ENCODE measurements around the gene S100A10.

Gene S100A10

DNA sequence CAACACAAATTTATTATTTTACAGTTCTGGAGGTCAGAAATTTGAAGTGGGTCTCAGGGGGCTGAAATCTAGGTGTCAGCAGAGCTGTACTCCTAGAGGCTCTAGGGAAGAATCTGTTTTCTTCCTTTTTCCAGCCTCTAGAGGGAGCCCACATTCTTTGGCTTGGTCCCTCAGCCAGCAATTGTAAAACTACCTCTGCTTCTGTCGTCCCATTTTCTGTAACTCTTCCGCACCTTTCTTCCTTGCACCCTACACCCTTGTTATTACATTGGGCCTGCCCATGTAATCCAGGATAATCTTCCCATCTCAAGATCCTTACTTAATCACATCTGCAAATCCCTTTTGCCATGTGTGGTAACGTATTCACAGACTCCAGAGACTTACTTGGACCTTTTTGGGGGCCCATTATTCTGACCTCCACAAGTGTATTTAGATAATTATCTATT lies 59.6 kb downstream of the S100A10 start:
- peak; percentile 7 for DNase-seq (ENCODE audit: low read depth)

All from stimulated activated CD8-positive, alpha-beta memory T cell treated with anti-CD3 and anti-CD28 coated beads, Interleukin-7, amount 100 ng/mL, for 24 hours (primary cell).